Measurements from ENCODE around the gene SMCP.

The SMCP gene

GRCh38 chr1:152878042-152878441 lies at the start of gene SMCP:
SMCP (plus strand) TSS chr1:152878322; CDS start chr1:152884423, 6,101 bp downstream.
- H3K27me3 Mint-ChIP-seq, result peaks cover 11% of the 10 kb centered on the region
- peaks cover 8% of the 10 kb centered on the region for H3K4me1 Mint-ChIP-seq
- ATAC-seq (ENCODE audit: low read depth) (no peak), DNase-seq (ENCODE audit: low spot score in 2 of 2) (no peak)
- H3K27ac Mint-ChIP-seq, result no peak within 1 kb of the TSS
- no peaks in the 10 kb centered on the region for H3K36me3 Mint-ChIP-seq
- no peak within 1 kb of the TSS for H3K4me3 Mint-ChIP-seq
- no peaks in the 10 kb centered on the region for H3K9me3 Mint-ChIP-seq

- no peak overlapping the region for H3K4me3 Mint-ChIP-seq
- H3K9me3 Mint-ChIP-seq, result no peaks in the 10 kb centered on the region
- no peaks in the 10 kb centered on the region for H3K36me3 Mint-ChIP-seq
- ATAC-seq (ENCODE audit: low read depth) (no peak), DNase-seq (ENCODE audit: low spot score in 2 of 2) (no peak)
- no peak overlapping the region for H3K27ac Mint-ChIP-seq
- no peaks in the 10 kb centered on the region for H3K4me1 Mint-ChIP-seq
- peaks cover 6% of the 10 kb centered on the region for H3K27me3 Mint-ChIP-seq
Observed at GRCh38 chr1:152836870-152837269, 41.3 kb upstream of the SMCP start.

- Mint-ChIP-seq H3K36me3 (no peaks in the 10 kb centered on the region), H3K9me3 (no peaks in the 10 kb centered on the region), H3K4me1 (no peaks in the 10 kb centered on the region), H3K4me3 (no peak within 1 kb of the TSS), H3K27me3 (peaks cover 6% of the 10 kb centered on the region), H3K27ac (no peak within 1 kb of the TSS)
- no peak for DNase-seq (ENCODE audit: low spot score in 2 of 2)
- ATAC-seq (ENCODE audit: low read depth), result no peak
Observed at GRCh38 chr1:152842556-152842955, 35.6 kb upstream of the SMCP start, which contains the start of gene LCE6A. LCE6A (plus strand) TSS chr1:152842856; CDS start chr1:152843521, 665 bp downstream.

- no peaks in the 10 kb centered on the region for H3K36me3 Mint-ChIP-seq
- H3K4me3 Mint-ChIP-seq, result no peak overlapping the region
- H3K9me3 Mint-ChIP-seq, result no peaks in the 10 kb centered on the region
- DNase-seq (ENCODE audit: low spot score in 2 of 2) (no peak), ATAC-seq (ENCODE audit: low read depth) (no peak)
- H3K27me3 Mint-ChIP-seq, result peaks cover 6% of the 10 kb centered on the region
- H3K4me1 Mint-ChIP-seq, result no peaks in the 10 kb centered on the region
- no peak overlapping the region for H3K27ac Mint-ChIP-seq
Observed at GRCh38 chr1:152855661-152856060, 22.5 kb upstream of the SMCP start.

- Mint-ChIP-seq H3K36me3 (no peaks in the 10 kb centered on the region), H3K9me3 (no peaks in the 10 kb centered on the region), H3K4me1 (no peaks in the 10 kb centered on the region), H3K27ac (no peak overlapping the region), H3K4me3 (no peak overlapping the region), H3K27me3 (peaks cover 5% of the 10 kb centered on the region)
- ATAC-seq (ENCODE audit: low read depth) (no peak), DNase-seq (ENCODE audit: low spot score in 2 of 2) (no peak)
Observed at GRCh38 chr1:152858062-152858461, 20.1 kb upstream of the SMCP start.

- Mint-ChIP-seq H3K27ac (no peak within 1 kb of the TSS), H3K36me3 (no peaks in the 10 kb centered on the region), H3K4me3 (no peak within 1 kb of the TSS), H3K27me3 (peaks cover 5% of the 10 kb centered on the region), H3K4me1 (no peaks in the 10 kb centered on the region), H3K9me3 (no peaks in the 10 kb centered on the region)
- DNase-seq (ENCODE audit: low spot score in 2 of 2) (no peak), ATAC-seq (ENCODE audit: low read depth) (no peak)
Observed at GRCh38 chr1:152859696-152860095, 18.4 kb upstream of the SMCP start, which contains the start of gene LCE7A. LCE7A (plus strand) TSS chr1:152859996; CDS start chr1:152860698, 702 bp downstream.

- H3K27ac Mint-ChIP-seq, result no peak overlapping the region
- DNase-seq (ENCODE audit: low spot score in 2 of 2) (no peak), ATAC-seq (ENCODE audit: low read depth) (no peak)
- no peaks in the 10 kb centered on the region for H3K4me1 Mint-ChIP-seq
- H3K4me3 Mint-ChIP-seq, result no peak overlapping the region
- peaks cover 5% of the 10 kb centered on the region for H3K27me3 Mint-ChIP-seq
- no peaks in the 10 kb centered on the region for H3K9me3 Mint-ChIP-seq
- no peaks in the 10 kb centered on the region for H3K36me3 Mint-ChIP-seq
Observed at GRCh38 chr1:152860129-152860528, 18.0 kb upstream of the SMCP start.

- Mint-ChIP-seq H3K4me1 (no peaks in the 10 kb centered on the region), H3K4me3 (no peak overlapping the region)
Observed at GRCh38 chr1:152861374-152861773, 16.7 kb upstream of the SMCP start.

GRCh38 chr1:152864443-152864842 lies 13.7 kb upstream of the SMCP start:
- no peaks in the 10 kb centered on the region for H3K27me3 Mint-ChIP-seq

More at GRCh38 chr1:152861374-152861773, 16.7 kb upstream of the SMCP start:
- ATAC-seq (ENCODE audit: low read depth), result no peak
- Mint-ChIP-seq H3K27me3 (peaks cover 5% of the 10 kb centered on the region), H3K9me3 (no peaks in the 10 kb centered on the region), H3K36me3 (no peaks in the 10 kb centered on the region), H3K27ac (no peak overlapping the region)
- no peak for DNase-seq (ENCODE audit: low spot score in 2 of 2)

GRCh38 chr1:152866321-152866720 lies 11.8 kb upstream of the SMCP start:
- H3K9me3 Mint-ChIP-seq, result no peaks in the 10 kb centered on the region
- DNase-seq (ENCODE audit: low spot score in 2 of 2), result no peak
- no peak for ATAC-seq (ENCODE audit: low read depth)
- H3K36me3 Mint-ChIP-seq, result no peaks in the 10 kb centered on the region
- H3K27ac Mint-ChIP-seq, result no peak overlapping the region
- peaks cover 1% of the 10 kb centered on the region for H3K4me1 Mint-ChIP-seq
- no peak overlapping the region for H3K4me3 Mint-ChIP-seq
- H3K27me3 Mint-ChIP-seq, result no peaks in the 10 kb centered on the region

More at GRCh38 chr1:152864443-152864842, 13.7 kb upstream of the SMCP start:
- Mint-ChIP-seq H3K27ac (no peak overlapping the region), H3K9me3 (no peaks in the 10 kb centered on the region), H3K4me1 (no peaks in the 10 kb centered on the region), H3K36me3 (no peaks in the 10 kb centered on the region), H3K4me3 (no peak overlapping the region)
- DNase-seq (ENCODE audit: low spot score in 2 of 2), result no peak
- no peak for ATAC-seq (ENCODE audit: low read depth)

- DNase-seq (ENCODE audit: low spot score in 2 of 2) (peak; percentile 40 to 55), ATAC-seq (ENCODE audit: low read depth) (peak; percentile 74)
- peaks cover 9% of the 10 kb centered on the region for H3K4me1 Mint-ChIP-seq
- H3K9me3 Mint-ChIP-seq, result no peaks in the 10 kb centered on the region
- H3K36me3 Mint-ChIP-seq, result no peaks in the 10 kb centered on the region
- no peak overlapping the region for H3K27ac Mint-ChIP-seq
- H3K27me3 Mint-ChIP-seq, result no peaks in the 10 kb centered on the region
- H3K4me3 Mint-ChIP-seq, result no peak overlapping the region
Observed at GRCh38 chr1:152869808-152870419, 8.2 kb upstream of the SMCP start.

GRCh38 chr1:152870831-152871730 lies 7.0 kb upstream of the SMCP start:
- no peaks in the 10 kb centered on the region for H3K9me3 Mint-ChIP-seq
- peaks cover 9% of the 10 kb centered on the region for H3K4me1 Mint-ChIP-seq
- DNase-seq (ENCODE audit: low spot score in 2 of 2) (no peak), ATAC-seq (ENCODE audit: low read depth) (no peak)
- H3K27ac Mint-ChIP-seq, result no peak overlapping the region
- no peaks in the 10 kb centered on the region for H3K36me3 Mint-ChIP-seq
- H3K4me3 Mint-ChIP-seq, result no peak overlapping the region
- H3K27me3 Mint-ChIP-seq, result peaks cover 3% of the 10 kb centered on the region

GRCh38 chr1:152871731-152872126 lies 6.4 kb upstream of the SMCP start:
- ATAC-seq (ENCODE audit: low read depth) (no peak), DNase-seq (ENCODE audit: low spot score in 2 of 2) (no peak)
- Mint-ChIP-seq H3K4me1 (peaks cover 9% of the 10 kb centered on the region), H3K27ac (no peak overlapping the region), H3K4me3 (no peak overlapping the region), H3K9me3 (no peaks in the 10 kb centered on the region), H3K36me3 (no peaks in the 10 kb centered on the region), H3K27me3 (peaks cover 3% of the 10 kb centered on the region)

- DNase-seq (ENCODE audit: low spot score in 2 of 2), result no peak
- H3K4me1 Mint-ChIP-seq, result peaks cover 9% of the 10 kb centered on the region
- H3K27me3 Mint-ChIP-seq, result peaks cover 8% of the 10 kb centered on the region
- H3K36me3 Mint-ChIP-seq, result no peaks in the 10 kb centered on the region
- ATAC-seq (ENCODE audit: low read depth), result no peak
- H3K27ac Mint-ChIP-seq, result no peak overlapping the region
- H3K9me3 Mint-ChIP-seq, result no peaks in the 10 kb centered on the region
- no peak overlapping the region for H3K4me3 Mint-ChIP-seq
Observed at GRCh38 chr1:152873495-152873894, 4.6 kb upstream of the SMCP start.

All from memory B cell (primary cell).